DOHH2 (cell line): ENCODE data around the gene AZGP1.
"Not testable (repeated sequence)": the region's sequence is repeated elsewhere in the genome, so short reads cannot be mapped to it uniquely, and the experiment has no call there.

Experiments used
- H3F3A ChIP-seq: fragments of 200-600 bp; sonication (generic), shearing (Covaris generic); 2 replicates; pipeline ENCODE4 v1.6.0; 2016; ENCODE audit warnings: antibody characterized with exemption, mild to moderate bottlenecking; ENCODE audit not compliant: control insufficient read depth, insufficient read depth
- H3K27ac ChIP-seq: fragments of 200-600 bp; sonication (generic); 2 replicates; pipeline ENCODE4 v1.5.1; 2014; ENCODE audit warnings: low read depth, mild to moderate bottlenecking, low read length, moderate library complexity
- H3K27me3 ChIP-seq: fragments of 200-600 bp; sonication (generic); 2 replicates; pipeline ENCODE4 v1.6.1; 2014; ENCODE audit warnings: mild to moderate bottlenecking, low read length, mixed read lengths; ENCODE audit not compliant: control insufficient read depth
- H3K36me3 ChIP-seq: fragments of 200-600 bp; sonication (generic); 2 replicates; pipeline ENCODE4 v1.6.1; 2014; ENCODE audit warnings: mild to moderate bottlenecking, low read length, moderate library complexity, mixed read lengths; ENCODE audit not compliant: control insufficient read depth
- H3K4me1 ChIP-seq: fragments of 200-600 bp; sonication (generic); 2 replicates; pipeline ENCODE4 v1.6.1; 2014; ENCODE audit warnings: mild to moderate bottlenecking, low read length, mixed read lengths; ENCODE audit not compliant: control insufficient read depth
- H3K4me2 ChIP-seq: fragments of 200-600 bp; sonication (generic); 2 replicates; pipeline ENCODE4 v1.6.0; 2014; ENCODE audit warnings: mild to moderate bottlenecking, low read length, moderate library complexity
- H3K4me3 ChIP-seq: fragments of 200-600 bp; sonication (generic); 2 replicates; pipeline ENCODE4 v1.5.1; 2014; ENCODE audit warnings: mild to moderate bottlenecking, low read length, mixed read lengths
- H3K79me2 ChIP-seq: fragments of 200-600 bp; sonication (generic); 2 replicates; pipeline ENCODE4 v1.6.1; 2014; ENCODE audit warnings: mild to moderate bottlenecking, low read length, mixed read lengths; ENCODE audit not compliant: control insufficient read depth
- H3K9me2 ChIP-seq: fragments of 200-600 bp; sonication (generic); replicated peaks from 2 replicates; pipeline ENCODE4 v1.6.1; 2014; ENCODE audit warnings: mild to moderate bottlenecking, low read length, mixed read lengths; ENCODE audit not compliant: control insufficient read depth
- H3K9me3 ChIP-seq: fragments of 200-600 bp; sonication (generic); 2 replicates; pipeline ENCODE4 v1.6.1; 2014; ENCODE audit warnings: antibody characterized with exemption, low read length, mixed read lengths; ENCODE audit not compliant: control insufficient read depth, insufficient read depth
- H4K20me1 ChIP-seq: fragments of 200-600 bp; sonication (generic); 2 replicates; pipeline ENCODE4 v1.6.0; 2014; ENCODE audit warnings: low read depth, mild to moderate bottlenecking, antibody characterized with exemption, low read length, moderate library complexity; ENCODE audit not compliant: control insufficient read depth, insufficient read depth
- CTCF ChIP-seq: fragments of 200-600 bp; sonication (generic); IDR thresholded peaks from one replicate; pipeline ENCODE4 v1.5.1; 2014; ENCODE audit warnings: antibody characterized with exemption, mild to moderate bottlenecking, low read depth, low read length; ENCODE audit not compliant: poor library complexity, severe bottlenecking
- EZH2phosphoT487 ChIP-seq: fragments of 200-600 bp; sonication (generic); IDR thresholded peaks from 2 replicates; pipeline ENCODE4 v1.6.1; 2017; ENCODE audit warnings: borderline replicate concordance, mild to moderate bottlenecking, antibody characterized with exemption, low read length, moderate library complexity, mixed read lengths

AZGP1 gene

DNA sequence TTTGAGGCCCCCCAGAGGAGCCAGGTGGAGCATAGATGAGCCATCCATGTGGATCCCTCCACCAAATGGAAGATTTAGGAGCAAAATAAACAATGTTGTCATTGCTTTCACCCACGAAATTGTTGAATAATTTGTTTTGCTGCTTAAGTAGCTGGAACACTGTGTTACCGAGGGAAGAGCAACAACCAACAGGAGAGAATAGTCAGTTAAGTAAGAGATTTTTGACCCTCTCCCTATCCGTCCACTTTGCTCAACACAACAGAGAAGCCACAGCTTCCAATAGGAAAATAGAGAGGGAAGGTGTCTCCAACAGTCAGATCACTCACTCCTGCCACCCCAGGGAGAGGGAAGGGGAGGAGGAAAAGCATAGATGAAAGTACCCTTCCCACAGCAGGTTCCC lies 35.7 kb upstream of the AZGP1 start:
- peaks cover 3% of the 10 kb centered on the region for H4K20me1 ChIP-seq
- H3K36me3 ChIP-seq: peaks cover 6% of the 10 kb centered on the region; the same call in 1 of the 2 replicates
- no peak overlapping the region for H3K27ac ChIP-seq
- peaks cover 17% of the 10 kb centered on the region for H3K4me1 ChIP-seq
- H3K9me2 ChIP-seq: no peaks in the 10 kb centered on the region
- no peak overlapping the region for H3K4me3 ChIP-seq
- peaks cover 2% of the 10 kb centered on the region; the same call in 1 of the 2 replicates for H3F3A ChIP-seq
- H3K4me2 ChIP-seq: no peak overlapping the region
- H3K9me3 ChIP-seq: no peaks in the 10 kb centered on the region
- TF ChIP-seq CTCF (no peak), EZH2phosphoT487 (no peak)
- H3K27me3 ChIP-seq: peaks cover 9% of the 10 kb centered on the region
- peaks cover 16% of the 10 kb centered on the region for H3K79me2 ChIP-seq

GRCh38 chr7:100010901-100011300 lies 35.1 kb upstream of the AZGP1 start:
- peaks cover 13% of the 10 kb centered on the region for H3K4me1 ChIP-seq
- no peak overlapping the region for H3K27ac ChIP-seq
- peaks cover 9% of the 10 kb centered on the region for H3K27me3 ChIP-seq
- H3K4me3 ChIP-seq: no peak overlapping the region
- peaks cover 2% of the 10 kb centered on the region; the same call in 1 of the 2 replicates for H3F3A ChIP-seq
- H3K79me2 ChIP-seq: peaks cover 10% of the 10 kb centered on the region
- H4K20me1 ChIP-seq: no peaks in the 10 kb centered on the region
- TF ChIP-seq EZH2phosphoT487: no peak
- no peak for TF ChIP-seq CTCF
- H3K9me3 ChIP-seq: no peaks in the 10 kb centered on the region
- no peak overlapping the region for H3K4me2 ChIP-seq
- peaks cover 3% of the 10 kb centered on the region; the same call in 1 of the 2 replicates for H3K36me3 ChIP-seq
- no peaks in the 10 kb centered on the region for H3K9me2 ChIP-seq

- not testable (repeated sequence) for H3K36me3 ChIP-seq, H3K79me2 ChIP-seq, H3K4me3 ChIP-seq, H3K27me3 ChIP-seq, H3K4me1 ChIP-seq, H4K20me1 ChIP-seq, H3F3A ChIP-seq, H3K27ac ChIP-seq, H3K9me2 ChIP-seq, H3K4me2 ChIP-seq, H3K9me3 ChIP-seq
These were observed 34.1 kb upstream of the AZGP1 start for GRCh38 chr7:100009952-100010351.

GRCh38 chr7:100008525-100008924 lies 32.7 kb upstream of the AZGP1 start:
- Histone ChIP-seq H3K9me2 (no peaks in the 10 kb centered on the region), H3F3A (0 out of 2 replicates have a peak, but pooled peaks cover 2% of the 10 kb centered on the region), H3K36me3 (no peaks in the 10 kb centered on the region), H3K4me2 (no peak overlapping the region), H3K9me3 (no peaks in the 10 kb centered on the region), H4K20me1 (no peaks in the 10 kb centered on the region), H3K4me3 (no peak overlapping the region), H3K27ac (no peak overlapping the region), H3K79me2 (no peaks in the 10 kb centered on the region), H3K4me1 (peaks cover 6% of the 10 kb centered on the region), H3K27me3 (peaks cover 17% of the 10 kb centered on the region)
- TF ChIP-seq EZH2phosphoT487: no peak
- TF ChIP-seq CTCF: no peak
